ENCODE data around the gene HNRNPA3.
A peak's percentile ranks its signal among the peaks of the same experiment; 100 is the strongest.
"Not testable (repeated sequence)": the region's sequence is repeated elsewhere in the genome, so short reads cannot be mapped to it uniquely, and the experiment has no call there.

Gene HNRNPA3

GRCh38 chr2:177265824-177266817 lies 53.5 kb downstream of the HNRNPA3 start:
- H3K4me3 ChIP-seq (ENCODE audit: low read length) = peak overlapping the region; percentile 86
- DNase-seq (ENCODE audit: low read depth) = peak; percentile 75
- TF ChIP-seq CTCF (IDR thresholded peaks at IDR 0.05; ENCODE audit: insufficient read depth, low read depth, low read length, missing control alignments) = no peak

- DNase-seq (ENCODE audit: low read depth); H3K4me3 ChIP-seq (ENCODE audit: low read length): not testable (repeated sequence)
Measured at GRCh38 chr2:177266955-177267354, 54.4 kb downstream of the HNRNPA3 start.

- H3K4me3 ChIP-seq (ENCODE audit: low read length) = no peak overlapping the region
- TF ChIP-seq CTCF (IDR thresholded peaks at IDR 0.05; ENCODE audit: insufficient read depth, low read depth, low read length, missing control alignments) = no peak
- DNase-seq (ENCODE audit: low read depth) = no peak
Measured at GRCh38 chr2:177268187-177268871, 55.7 kb downstream of the HNRNPA3 start.

GRCh38 chr2:177268901-177269300 lies 56.3 kb downstream of the HNRNPA3 start:
- no peak overlapping the region for H3K4me3 ChIP-seq (ENCODE audit: low read length)
- TF ChIP-seq CTCF (IDR thresholded peaks at IDR 0.05; ENCODE audit: insufficient read depth, low read depth, low read length, missing control alignments) = no peak
- peak; percentile 77 for DNase-seq (ENCODE audit: low read depth)

GRCh38 chr2:177270531-177270930 lies 57.9 kb downstream of the HNRNPA3 start:
- peak; percentile 67 for DNase-seq (ENCODE audit: low read depth)
- no peak overlapping the region for H3K4me3 ChIP-seq (ENCODE audit: low read length)
- no peak for TF ChIP-seq CTCF (IDR thresholded peaks at IDR 0.05; ENCODE audit: insufficient read depth, low read depth, low read length, missing control alignments)

- TF ChIP-seq CTCF (IDR thresholded peaks at IDR 0.05; ENCODE audit: insufficient read depth, low read depth, low read length, missing control alignments) = no peak
- H3K4me3 ChIP-seq (ENCODE audit: low read length) = no peak overlapping the region
- DNase-seq (ENCODE audit: low read depth) = no peak
Measured at GRCh38 chr2:177271981-177272666, 59.5 kb downstream of the HNRNPA3 start.

- H3K4me3 ChIP-seq (ENCODE audit: low read length) = no peak overlapping the region
- TF ChIP-seq CTCF (IDR thresholded peaks at IDR 0.05; ENCODE audit: insufficient read depth, low read depth, low read length, missing control alignments) = no peak
- no peak for DNase-seq (ENCODE audit: low read depth)
Measured at GRCh38 chr2:177272765-177273164, 60.2 kb downstream of the HNRNPA3 start.

Measured in epithelial cell of esophagus (primary cell).